ENCODE data around the gene HBE1.
"Not testable (repeated sequence)": the region's sequence is repeated elsewhere in the genome, so short reads cannot be mapped to it uniquely, and the experiment has no call there.

Gene HBE1

GRCh38 chr11:5269715-5270147 is at the start of gene HBE1:
HBE1 (minus strand) TSS chr11:5269945; CDS start chr11:5269890, 55 bp downstream.
- DNase-seq = no peak

GRCh38 chr11:5317292-5317691 is 47.5 kb upstream of the HBE1 start:
- no peak for DNase-seq

GRCh38 chr11:5313326-5314023 is 43.7 kb upstream of the HBE1 start:
- not testable (repeated sequence) for DNase-seq

GRCh38 chr11:5310423-5310822 is 40.7 kb upstream of the HBE1 start:
- no peak for DNase-seq

GRCh38 chr11:5307256-5308019 is 37.7 kb upstream of the HBE1 start:
- no peak for DNase-seq

GRCh38 chr11:5304046-5304445 is 34.3 kb upstream of the HBE1 start:
- DNase-seq = no peak

- no peak for DNase-seq
Observed at GRCh38 chr11:5303626-5304025, 33.9 kb upstream of the HBE1 start.

- DNase-seq = no peak
Observed at GRCh38 chr11:5301846-5302245, 32.1 kb upstream of the HBE1 start, which contains the start of gene OR51B4. OR51B4 (minus strand) TSS chr11:5301946; CDS start chr11:5301946, 0 bp downstream.

GRCh38 chr11:5300251-5300650 is 30.5 kb upstream of the HBE1 start:
- no peak for DNase-seq

GRCh38 chr11:5298451-5298850 is 28.7 kb upstream of the HBE1 start:
- no peak for DNase-seq

GRCh38 chr11:5297721-5298323 is 28.1 kb upstream of the HBE1 start:
- DNase-seq = no peak

GRCh38 chr11:5294342-5294995 is 24.7 kb upstream of the HBE1 start:
- DNase-seq = peak in 1 of 56 donors; percentile 3

- DNase-seq = no peak
Observed at GRCh38 chr11:5293028-5293427, 23.3 kb upstream of the HBE1 start.

GRCh38 chr11:5291207-5291838 is 21.6 kb upstream of the HBE1 start:
- no peak for DNase-seq

- DNase-seq = no peak
Observed at GRCh38 chr11:5290106-5290505, 20.4 kb upstream of the HBE1 start.

- no peak for DNase-seq
Observed at GRCh38 chr11:5289696-5290095, 20.0 kb upstream of the HBE1 start.

GRCh38 chr11:5288906-5289550 is 19.3 kb upstream of the HBE1 start:
- no peak for DNase-seq

- no peak for DNase-seq
Observed at GRCh38 chr11:5288108-5288905, 18.6 kb upstream of the HBE1 start.

GRCh38 chr11:5286901-5287300 is 17.2 kb upstream of the HBE1 start:
- DNase-seq = no peak

GRCh38 chr11:5286351-5286750 is 16.6 kb upstream of the HBE1 start:
- no peak for DNase-seq
